Lung (tissue), 12 donors: ENCODE measurements around the gene TLE7. TPM values are rescaled to one million over a fixed set of nuclear protein-coding genes. Genes with fewer than 3 reads are reported as not detected.

Experiments used
- ATAC-seq: fragments of 200-7000 bp; cut with Tn5 transposase; one replicate; pipeline ENCODE4 v1.9.1; 2020; ENCODE audit warnings: moderate number of reproducible peaks; ENCODE audit not compliant: insufficient read depth, low FRiP score
- DNase-seq, 3 donors: peaks; one replicate each; pipeline ENCODE4 v3.0.0-alpha.2; 2013 to 2017
- H3K27ac ChIP-seq, 2 donors: one replicate each; pipeline ENCODE4 v1.5.1; 2013; ENCODE audit warnings: mild to moderate bottlenecking in 2 of 2, moderate library complexity in 2 of 2, control low read depth in 1 of 2, inconsistent platforms in 1 of 2, low read depth in 1 of 2, low read length in 1 of 2
- H3K27me3 ChIP-seq, 3 donors: one replicate each; pipeline ENCODE4 v1.5.1; 2013; ENCODE audit warnings: low read length in 2 of 3; ENCODE audit not compliant: control insufficient read depth in 3 of 3, insufficient read depth in 3 of 3
- H3K36me3 ChIP-seq, 4 donors: one replicate each; pipeline ENCODE4 v1.5.1; 2013; ENCODE audit warnings: low read length in 4 of 4, mild to moderate bottlenecking in 1 of 4, moderate library complexity in 1 of 4; ENCODE audit not compliant: control insufficient read depth in 4 of 4, insufficient read depth in 4 of 4
- H3K4me1 ChIP-seq, 5 donors: one replicate each; pipeline ENCODE4 v1.5.1; 2013; ENCODE audit warnings: low read length in 5 of 5, mild to moderate bottlenecking in 2 of 5, moderate library complexity in 1 of 5; ENCODE audit not compliant: control insufficient read depth in 5 of 5, insufficient read depth in 5 of 5
- H3K4me3 ChIP-seq: one replicate; pipeline ENCODE4 v1.5.1; 2013; ENCODE audit warnings: mild to moderate bottlenecking, control low read depth, moderate library complexity
- H3K9ac ChIP-seq, 2 donors: one replicate each; pipeline ENCODE4 v1.5.1; 2013; ENCODE audit warnings: low read length in 2 of 2, control low read depth in 1 of 2; ENCODE audit not compliant: insufficient read depth in 1 of 2
- H3K9me3 ChIP-seq, 4 donors: one replicate each; pipeline ENCODE4 v1.5.1; 2013; ENCODE audit warnings: low read length in 3 of 4, mild to moderate bottlenecking in 1 of 4, moderate library complexity in 1 of 4; ENCODE audit not compliant: control insufficient read depth in 4 of 4, insufficient read depth in 3 of 4
- CTCF ChIP-seq: IDR thresholded peaks from 2 replicates; pipeline ENCODE4 v1.5.1; 2012; ENCODE audit warnings: mild to moderate bottlenecking; ENCODE audit errors: control extremely low read depth, extremely low read depth
- WGBS, 2 donors: extraction: QIAGEN DNeasy Blood & Tissue Kit; methylation state at CpG; one replicate each; pipeline ENCODE4 v1.1.7; 2013; 5-methylcytosine and 5-hydroxymethylcytosine counted together
- polyA plus RNA-seq, 2 donors: library from polyadenylated mRNA; stranded (reverse); fragments of 200-250 nt; gene quantifications; one replicate each; pipeline ENCODE4 v1.2.1, GENCODE V29; 2013
- total RNA-seq, 2 donors: library from RNA; depleted of rRNA in 1 of 2; stranded (reverse); fragments of >200 nt in 1 of 2; gene quantifications; one replicate each; pipeline ENCODE4 v1.2.1, GENCODE V29; 2014 to 2021
- donor health status: control.
- donor health status: control.
- donor health status: Bipolar disorder and iron deficiency.
- donor health status: healthy.
- donor health status: DM: yes; HTN: yes; CAD: no.

Gene TLE7
- total and polyA plus RNA-seq, 4 donors: not detected

GRCh38 chr16:71472931-71473330 lies 31.1 kb upstream of the TLE7 start:
- H3K27me3 ChIP-seq: no peaks in the 10 kb centered on the region
- no peak for DNase-seq
- no peaks in the 10 kb centered on the region for H3K9me3 ChIP-seq
- H3K27ac ChIP-seq: no peak overlapping the region
- H3K4me1 ChIP-seq: no peaks in the 10 kb centered on the region
- TF ChIP-seq CTCF: no peak
- H3K9ac ChIP-seq: no peak overlapping the region
- no peak overlapping the region for H3K4me3 ChIP-seq
- ATAC-seq: no peak
- peaks cover 0 to 26% (median 8%) of the 10 kb centered on the region in 4 donors for H3K36me3 ChIP-seq
- WGBS, 2 donors: 92 to 94% methylated on average over 2 of the region's 2 CpGs

- ATAC-seq: no peak
- TF ChIP-seq CTCF: no peak
- no peaks in the 10 kb centered on the region for H3K27me3 ChIP-seq
Measured at GRCh38 chr16:71472051-71472450, 30.2 kb upstream of the TLE7 start.

GRCh38 chr16:71467810-71468209 lies 26.0 kb upstream of the TLE7 start:
- H3K36me3 ChIP-seq: peaks cover 0 to 2% (median 0%) of the 10 kb centered on the region in 4 donors
- no peaks in the 10 kb centered on the region for H3K4me1 ChIP-seq
- H3K9ac ChIP-seq: no peak overlapping the region
- 28 to 31% methylated on average over 9 of the region's 9 CpGs for WGBS, 2 donors
- TF ChIP-seq CTCF: no peak
- no peak overlapping the region for H3K4me3 ChIP-seq
- H3K27me3 ChIP-seq: no peaks in the 10 kb centered on the region
- ATAC-seq: no peak
- H3K27ac ChIP-seq: no peak overlapping the region
- DNase-seq: peak; percentile 34 to 58 (median 43)
- no peaks in the 10 kb centered on the region for H3K9me3 ChIP-seq

More at GRCh38 chr16:71472051-71472450, 30.2 kb upstream of the TLE7 start:
- H3K36me3 ChIP-seq: peaks cover 0 to 22% (median 5%) of the 10 kb centered on the region in 4 donors
- H3K27ac ChIP-seq: no peak overlapping the region
- no peaks in the 10 kb centered on the region for H3K4me1 ChIP-seq
- H3K9me3 ChIP-seq: no peaks in the 10 kb centered on the region
- H3K9ac ChIP-seq: no peak overlapping the region
- WGBS, 2 donors: 80 to 87% methylated on average over 2 of the region's 2 CpGs
- H3K4me3 ChIP-seq: no peak overlapping the region
- DNase-seq: no peak

- Histone ChIP-seq H3K4me3 (no peak overlapping the region), H3K27me3 (no peaks in the 10 kb centered on the region), H3K36me3 (peaks cover 0 to 5% (median 0%) of the 10 kb centered on the region in 4 donors), H3K4me1 (peaks cover 0 to 15% (median 5%) of the 10 kb centered on the region in 5 donors), H3K27ac (no peak overlapping the region), H3K9ac (no peak overlapping the region), H3K9me3 (no peaks in the 10 kb centered on the region)
- no peak for DNase-seq
- WGBS, 2 donors: 66 to 69% methylated on average over 1 of the region's 1 CpG
- no peak for ATAC-seq
- no peak for TF ChIP-seq CTCF
Measured at GRCh38 chr16:71464231-71464630, 22.4 kb upstream of the TLE7 start.
